ENCODE measurements around the gene PAM16. TPM values are rescaled to one million over a fixed set of nuclear protein-coding genes. Genes with fewer than 3 reads are reported as not detected.

PAM16 gene
- total and polyA plus RNA-seq, 2 experiments from 2014 or later, result 33.0 to 78.9 TPM

GRCh38 chr16:4293822-4294457 is 57.2 kb downstream of the PAM16 start:
- Histone ChIP-seq H3K36me3 (ENCODE audit: low read depth) (no peaks in the 10 kb centered on the region), H3K4me3 (no peak overlapping the region), H3K9ac (peak overlapping the region; percentile 23; the same call in 1 of the 2 replicates), H2AFZ (peak overlapping the region; percentile 51; the same call in 1 of the 2 replicates), H3K27me3 (replicated peaks; ENCODE audit: insufficient read depth) (no peaks in the 10 kb centered on the region), H3K4me2 (ENCODE audit: unreplicated experiment) (peak overlapping the region; percentile 44), H3F3A (ENCODE audit: insufficient read depth) (peaks cover 4% of the 10 kb centered on the region; the same call in 1 of the 2 replicates), H4K20me1 (ENCODE audit: insufficient read depth) (no peaks in the 10 kb centered on the region), H3K79me2 (ENCODE audit: insufficient read depth) (no peaks in the 10 kb centered on the region), H3K9me2 (ENCODE audit: insufficient read depth) (no peaks in the 10 kb centered on the region), H3K9me3 (ENCODE audit: low read depth) (no peaks in the 10 kb centered on the region), H3K27ac (0 out of 2 replicates have a peak overlapping the region, but pooled peaks have one; percentile 1), H3K4me1 (ENCODE audit: insufficient read depth) (peaks cover 31% of the 10 kb centered on the region)
- TF ChIP-seq EZH2phosphoT487 (IDR thresholded peaks at IDR 0.05; ENCODE audit: insufficient read depth, low read depth), result no peak
- no peak for TF ChIP-seq EZH2 (IDR thresholded peaks at IDR 0.05; ENCODE audit: insufficient read depth, poor library complexity, severe bottlenecking)
- peak; percentile 90 for DNase-seq
- in situ Hi-C loops (cut with MboI), result no loop called here
- WGBS, 2 experiments (ENCODE audit: low coverage in 1 of 2, low lambda C conversion rate in 2 of 2, missing lambda C conversion rate in 2 of 2), result 14% methylated on average over 19 to 20 of the region's 20 CpGs

- Histone ChIP-seq H3K9me2 (ENCODE audit: insufficient read depth) (no peaks in the 10 kb centered on the region), H3K36me3 (ENCODE audit: low read depth) (no peaks in the 10 kb centered on the region), H4K20me1 (ENCODE audit: insufficient read depth) (no peaks in the 10 kb centered on the region), H3K4me1 (ENCODE audit: insufficient read depth) (peaks cover 31% of the 10 kb centered on the region), H3K9ac (peak overlapping the region; percentile 23; the same call in 1 of the 2 replicates), H3K27ac (0 out of 2 replicates have a peak overlapping the region, but pooled peaks have one; percentile 1), H3K9me3 (ENCODE audit: low read depth) (no peaks in the 10 kb centered on the region), H3K4me3 (no peak overlapping the region), H3K79me2 (ENCODE audit: insufficient read depth) (no peaks in the 10 kb centered on the region), H2AFZ (no peak overlapping the region), H3K27me3 (replicated peaks; ENCODE audit: insufficient read depth) (no peaks in the 10 kb centered on the region), H3K4me2 (ENCODE audit: unreplicated experiment) (peak overlapping the region; percentile 44), H3F3A (ENCODE audit: insufficient read depth) (no peaks in the 10 kb centered on the region)
- in situ Hi-C loops (cut with MboI), result no loop called here
- TF ChIP-seq EZH2 (IDR thresholded peaks at IDR 0.05; ENCODE audit: insufficient read depth, poor library complexity, severe bottlenecking) (no peak), EZH2phosphoT487 (IDR thresholded peaks at IDR 0.05; ENCODE audit: insufficient read depth, low read depth) (no peak)
- WGBS, 2 experiments (ENCODE audit: low coverage in 1 of 2, low lambda C conversion rate in 2 of 2, missing lambda C conversion rate in 2 of 2), result 67 to 70% methylated on average over 14 of the region's 14 CpGs
- no peak for DNase-seq
These were observed 57.9 kb downstream of the PAM16 start for GRCh38 chr16:4293181-4293716.

- Histone ChIP-seq H3K27ac (no peak overlapping the region), H4K20me1 (ENCODE audit: insufficient read depth) (no peaks in the 10 kb centered on the region), H3K27me3 (replicated peaks; ENCODE audit: insufficient read depth) (no peaks in the 10 kb centered on the region), H3K36me3 (ENCODE audit: low read depth) (no peaks in the 10 kb centered on the region), H3K79me2 (ENCODE audit: insufficient read depth) (no peaks in the 10 kb centered on the region), H3K4me1 (ENCODE audit: insufficient read depth) (peaks cover 30% of the 10 kb centered on the region), H3F3A (ENCODE audit: insufficient read depth) (no peaks in the 10 kb centered on the region), H3K9ac (no peak overlapping the region), H3K9me2 (ENCODE audit: insufficient read depth) (no peaks in the 10 kb centered on the region), H3K9me3 (ENCODE audit: low read depth) (no peaks in the 10 kb centered on the region), H3K4me2 (ENCODE audit: unreplicated experiment) (no peak overlapping the region), H3K4me3 (no peak overlapping the region), H2AFZ (no peak overlapping the region)
- in situ Hi-C loops (cut with MboI), result no loop called here
- no peak for TF ChIP-seq EZH2 (IDR thresholded peaks at IDR 0.05; ENCODE audit: insufficient read depth, poor library complexity, severe bottlenecking)
- TF ChIP-seq EZH2phosphoT487 (IDR thresholded peaks at IDR 0.05; ENCODE audit: insufficient read depth, low read depth), result no peak
- DNase-seq, result no peak
- WGBS, 2 experiments (ENCODE audit: low coverage in 1 of 2, low lambda C conversion rate in 2 of 2, missing lambda C conversion rate in 2 of 2), result 97 to 98% methylated on average over 4 of the region's 4 CpGs
These were observed 59.4 kb downstream of the PAM16 start for GRCh38 chr16:4291699-4292098.

Other genes with a start within 250 kb of the PAM16 start
- 21.9 and 32.5 TPM in 2 replicates for gene ADCY9, start 234.9 kb downstream of the PAM16 start, total RNA-seq (2014; rRNA removed; shearing (Covaris generic))
- 1.9 and 2.1 TPM in 2 replicates for gene ADCY9, start 234.9 kb downstream of the PAM16 start, polyA plus RNA-seq (2016; fragmentation: Nextera tagmentation; extraction: Ambion mirVana)
- gene SRL, start 109.2 kb downstream of the PAM16 start, total RNA-seq (2014; rRNA removed; shearing (Covaris generic)), result not detected in 2 replicates
- not detected in 2 replicates for gene SRL, start 109.2 kb downstream of the PAM16 start, polyA plus RNA-seq (2016; fragmentation: Nextera tagmentation; extraction: Ambion mirVana)
- gene TFAP4, start 78.3 kb downstream of the PAM16 start, total RNA-seq (2014; rRNA removed; shearing (Covaris generic)), result 3.4 and 5.4 TPM in 2 replicates
- 0.91 and 1.5 TPM in 2 replicates for gene TFAP4, start 78.3 kb downstream of the PAM16 start, polyA plus RNA-seq (2016; fragmentation: Nextera tagmentation; extraction: Ambion mirVana)
- gene GLIS2, start 35.3 kb downstream of the PAM16 start, total RNA-seq (2014; rRNA removed; shearing (Covaris generic)), result 2.9 and 3.2 TPM in 2 replicates
- 6.8 and 7.3 TPM in 2 replicates for gene GLIS2, start 35.3 kb downstream of the PAM16 start, polyA plus RNA-seq (2016; fragmentation: Nextera tagmentation; extraction: Ambion mirVana)
- 223 and 234 TPM in 2 replicates for gene VASN, start 20.5 kb upstream of the PAM16 start, total RNA-seq (2014; rRNA removed; shearing (Covaris generic))
- 160 and 169 TPM in 2 replicates for gene VASN, start 20.5 kb upstream of the PAM16 start, polyA plus RNA-seq (2016; fragmentation: Nextera tagmentation; extraction: Ambion mirVana)
- gene CORO7, start 65.3 kb upstream of the PAM16 start, total RNA-seq (2014; rRNA removed; shearing (Covaris generic)), result 13.2 and 27.7 TPM in 2 replicates
- gene CORO7, start 65.3 kb upstream of the PAM16 start, polyA plus RNA-seq (2016; fragmentation: Nextera tagmentation; extraction: Ambion mirVana), result 5.9 and 7.3 TPM in 2 replicates
- gene DNAJA3, start 74.5 kb upstream of the PAM16 start, total RNA-seq (2014; rRNA removed; shearing (Covaris generic)), result 43.9 and 47.2 TPM in 2 replicates
- 50.9 and 51.0 TPM in 2 replicates for gene DNAJA3, start 74.5 kb upstream of the PAM16 start, polyA plus RNA-seq (2016; fragmentation: Nextera tagmentation; extraction: Ambion mirVana)
- 36.2 and 44.2 TPM in 2 replicates for gene NMRAL1, start 123.3 kb upstream of the PAM16 start, total RNA-seq (2014; rRNA removed; shearing (Covaris generic))
- 37.4 and 37.5 TPM in 2 replicates for gene NMRAL1, start 123.3 kb upstream of the PAM16 start, polyA plus RNA-seq (2016; fragmentation: Nextera tagmentation; extraction: Ambion mirVana)
- gene HMOX2, start 125.1 kb upstream of the PAM16 start, total RNA-seq (2014; rRNA removed; shearing (Covaris generic)), result 36.0 and 40.8 TPM in 2 replicates
- 60.2 and 61.5 TPM in 2 replicates for gene HMOX2, start 125.1 kb upstream of the PAM16 start, polyA plus RNA-seq (2016; fragmentation: Nextera tagmentation; extraction: Ambion mirVana)
- gene CDIP1, start 187.5 kb upstream of the PAM16 start, total RNA-seq (2014; rRNA removed; shearing (Covaris generic)), result 14.7 and 20.7 TPM in 2 replicates
- gene CDIP1, start 187.5 kb upstream of the PAM16 start, polyA plus RNA-seq (2016; fragmentation: Nextera tagmentation; extraction: Ambion mirVana), result 17.7 and 20.3 TPM in 2 replicates
- not detected in 2 replicates for gene C16orf96, start 205.0 kb upstream of the PAM16 start, total RNA-seq (2014; rRNA removed; shearing (Covaris generic))
- not detected in 2 replicates for gene C16orf96, start 205.0 kb upstream of the PAM16 start, polyA plus RNA-seq (2016; fragmentation: Nextera tagmentation; extraction: Ambion mirVana)

All from GM23248 (cell line).